ENCODE data around the gene CGNL1. TPM values are rescaled to one million over a fixed set of nuclear protein-coding genes. Genes with fewer than 3 reads are reported as not detected.

Gene CGNL1
- total RNA-seq, 1 donor from 2014 or later: 11.0 TPM

- no peak for FAIRE-seq
- no peak overlapping the region for H3K4me3 ChIP-seq (ENCODE audit: insufficient read depth, low read depth, low read length)
- peaks cover 66% of the 10 kb centered on the region for H3K27me3 Mint-ChIP-seq (ENCODE audit: low read depth, unreplicated experiment)
Measured at GRCh38 chr15:57580428-57580827, 204.1 kb downstream of the CGNL1 start.

GRCh38 chr15:57580866-57581265, 204.6 kb downstream of the CGNL1 start:
- peaks cover 20% of the 10 kb centered on the region for H3K27me3 ChIP-seq (ENCODE audit: insufficient read depth, low read length)
- H3K36me3 ChIP-seq (ENCODE audit: insufficient read depth, low read length): no peaks in the 10 kb centered on the region
- no peaks in the 10 kb centered on the region for H3K79me2 ChIP-seq (ENCODE audit: insufficient read depth, low read length)
- peaks cover 64% of the 10 kb centered on the region for H3K27me3 Mint-ChIP-seq (ENCODE audit: low read depth, unreplicated experiment)
- H3K4me3 Mint-ChIP-seq (ENCODE audit: unreplicated experiment): no peak overlapping the region
- H2AFZ ChIP-seq (ENCODE audit: low read depth, low read length): no peak overlapping the region
- H3K27ac ChIP-seq (ENCODE audit: low read depth, low read length): no peak overlapping the region
- H3K4me1 ChIP-seq (ENCODE audit: insufficient read depth, low read length): no peaks in the 10 kb centered on the region
- no peaks in the 10 kb centered on the region for H3K4me1 Mint-ChIP-seq (ENCODE audit: low read depth, unreplicated experiment)
- peaks cover 9% of the 10 kb centered on the region for H3K9me3 Mint-ChIP-seq (ENCODE audit: unreplicated experiment)
- H3K27ac Mint-ChIP-seq (ENCODE audit: unreplicated experiment): no peak overlapping the region
- H3K4me2 ChIP-seq (ENCODE audit: low read length): no peak overlapping the region
- TF ChIP-seq EZH2 (IDR thresholded peaks at IDR 0.05; ENCODE audit: insufficient read depth, low read length): no peak
- TF ChIP-seq CTCF (IDR thresholded peaks at IDR 0.05; ENCODE audit: insufficient read depth, low read depth, low read length): no peak
- H3K9ac ChIP-seq (ENCODE audit: low read length): no peak overlapping the region
- no peaks in the 10 kb centered on the region for H4K20me1 ChIP-seq (ENCODE audit: insufficient read depth, low read length)
- H3K4me3 ChIP-seq (ENCODE audit: insufficient read depth, low read depth, low read length): no peak overlapping the region
- FAIRE-seq (no peak), DNase-seq (ENCODE audit: low read depth) (no peak)
- H3K9me3 ChIP-seq (ENCODE audit: insufficient read depth, low read depth, low read length): no peaks in the 10 kb centered on the region
- H3K36me3 Mint-ChIP-seq (ENCODE audit: low read depth, unreplicated experiment): no peaks in the 10 kb centered on the region

More at GRCh38 chr15:57580428-57580827, 204.1 kb downstream of the CGNL1 start:
- no peak overlapping the region for H3K9ac ChIP-seq (ENCODE audit: low read length)
- H3K27me3 ChIP-seq (ENCODE audit: insufficient read depth, low read length): peaks cover 20% of the 10 kb centered on the region
- H3K27ac ChIP-seq (ENCODE audit: low read depth, low read length): no peak overlapping the region
- H3K79me2 ChIP-seq (ENCODE audit: insufficient read depth, low read length): no peaks in the 10 kb centered on the region
- no peaks in the 10 kb centered on the region for H4K20me1 ChIP-seq (ENCODE audit: insufficient read depth, low read length)
- TF ChIP-seq EZH2 (IDR thresholded peaks at IDR 0.05; ENCODE audit: insufficient read depth, low read length) (no peak), CTCF (IDR thresholded peaks at IDR 0.05; ENCODE audit: insufficient read depth, low read depth, low read length) (no peak)
- no peak overlapping the region for H2AFZ ChIP-seq (ENCODE audit: low read depth, low read length)
- Mint-ChIP-seq H3K4me3 (ENCODE audit: unreplicated experiment) (no peak overlapping the region), H3K4me1 (ENCODE audit: low read depth, unreplicated experiment) (no peaks in the 10 kb centered on the region), H3K36me3 (ENCODE audit: low read depth, unreplicated experiment) (no peaks in the 10 kb centered on the region), H3K27ac (ENCODE audit: unreplicated experiment) (no peak overlapping the region), H3K9me3 (ENCODE audit: unreplicated experiment) (peaks cover 9% of the 10 kb centered on the region)
- DNase-seq (ENCODE audit: low read depth): no peak
- no peak overlapping the region for H3K4me2 ChIP-seq (ENCODE audit: low read length)
- no peaks in the 10 kb centered on the region for H3K9me3 ChIP-seq (ENCODE audit: insufficient read depth, low read depth, low read length)
- H3K36me3 ChIP-seq (ENCODE audit: insufficient read depth, low read length): no peaks in the 10 kb centered on the region
- no peaks in the 10 kb centered on the region for H3K4me1 ChIP-seq (ENCODE audit: insufficient read depth, low read length)

- no peaks in the 10 kb centered on the region for H3K79me2 ChIP-seq (ENCODE audit: insufficient read depth, low read length)
- TF ChIP-seq EZH2 (IDR thresholded peaks at IDR 0.05; ENCODE audit: insufficient read depth, low read length) (no peak), CTCF (IDR thresholded peaks at IDR 0.05; ENCODE audit: insufficient read depth, low read depth, low read length) (no peak)
- H2AFZ ChIP-seq (ENCODE audit: low read depth, low read length): no peak overlapping the region
- H3K9me3 ChIP-seq (ENCODE audit: insufficient read depth, low read depth, low read length): no peaks in the 10 kb centered on the region
- no peak overlapping the region for H3K4me3 ChIP-seq (ENCODE audit: insufficient read depth, low read depth, low read length)
- H3K9me3 Mint-ChIP-seq (ENCODE audit: unreplicated experiment): peaks cover 9% of the 10 kb centered on the region
- H3K4me2 ChIP-seq (ENCODE audit: low read length): no peak overlapping the region
- no peaks in the 10 kb centered on the region for H3K4me1 ChIP-seq (ENCODE audit: insufficient read depth, low read length)
- DNase-seq (ENCODE audit: low read depth) (no peak), FAIRE-seq (no peak)
- no peaks in the 10 kb centered on the region for H4K20me1 ChIP-seq (ENCODE audit: insufficient read depth, low read length)
- no peaks in the 10 kb centered on the region for H3K36me3 ChIP-seq (ENCODE audit: insufficient read depth, low read length)
- peaks cover 17% of the 10 kb centered on the region for H3K27me3 ChIP-seq (ENCODE audit: insufficient read depth, low read length)
- no peak overlapping the region for H3K4me3 Mint-ChIP-seq (ENCODE audit: unreplicated experiment)
- H3K27ac Mint-ChIP-seq (ENCODE audit: unreplicated experiment): no peak overlapping the region
- no peak overlapping the region for H3K9ac ChIP-seq (ENCODE audit: low read length)
- H3K27me3 Mint-ChIP-seq (ENCODE audit: low read depth, unreplicated experiment): peaks cover 60% of the 10 kb centered on the region
- H3K4me1 Mint-ChIP-seq (ENCODE audit: low read depth, unreplicated experiment): no peaks in the 10 kb centered on the region
- H3K36me3 Mint-ChIP-seq (ENCODE audit: low read depth, unreplicated experiment): no peaks in the 10 kb centered on the region
- no peak overlapping the region for H3K27ac ChIP-seq (ENCODE audit: low read depth, low read length)
Measured at GRCh38 chr15:57582090-57582489, 205.8 kb downstream of the CGNL1 start.

Data from astrocyte (in vitro differentiated cells and primary cell).